Amygdala (tissue), 56 donors: Measurements from ENCODE around the gene FERMT3.
"Not testable (repeated sequence)": the region's sequence is repeated elsewhere in the genome, so short reads cannot be mapped to it uniquely, and the experiment has no call there.

Experiments used
- DNase-seq, 56 donors: peaks; one replicate each; lab custom pipeline; 2025; lab: John Stamatoyannopoulos, UW

The FERMT3 gene

DNA sequence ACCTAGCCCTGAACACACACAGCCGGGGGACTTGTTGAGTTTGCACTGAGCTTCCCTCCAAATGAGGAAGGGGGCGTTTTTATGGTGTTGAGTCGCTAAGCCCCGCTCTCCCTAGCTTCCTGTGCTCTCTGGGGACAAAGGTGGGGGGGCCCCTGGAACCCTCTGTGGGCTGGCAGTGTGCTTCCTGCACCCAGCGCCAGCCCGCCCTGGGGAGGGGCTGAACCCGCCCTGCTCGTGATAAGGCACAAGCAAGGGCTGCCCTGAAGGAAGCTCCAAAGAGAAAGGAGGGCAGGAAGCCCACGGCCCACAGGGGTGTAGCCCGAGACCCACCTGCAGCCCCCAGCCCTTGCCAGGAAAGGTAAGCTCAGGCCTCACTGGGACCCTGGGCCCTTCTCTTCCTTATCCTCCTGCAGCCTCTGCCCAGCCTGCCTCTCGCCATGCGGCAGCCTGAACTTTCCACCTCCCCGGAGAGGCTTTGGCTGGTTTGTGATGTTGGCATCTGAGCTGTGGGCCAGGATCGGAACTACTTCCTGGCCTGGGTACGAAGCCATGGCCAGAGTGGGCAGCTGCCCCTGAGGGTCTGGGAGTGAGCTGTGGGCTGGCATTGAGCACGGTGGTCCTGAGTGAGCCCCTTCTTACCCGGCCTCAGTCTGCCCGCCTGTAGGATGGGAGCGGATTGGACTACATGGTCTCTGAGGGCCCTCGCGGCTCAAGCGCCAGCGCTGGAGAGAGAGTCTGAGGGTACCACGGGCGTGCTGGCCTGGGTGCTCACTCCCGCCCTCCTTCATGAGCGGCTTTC lies at the start of gene FERMT3:
TSS of gene FERMT3 (plus strand) at position 265 of the 799 bp plus-strand sequence. CDS start 644 bp downstream, outside the sequence.
- DNase-seq, result peak in 5 of 56 donors; percentile 20 to 37 (median 23)

- no peak for DNase-seq
Measured at GRCh38 chr11:64157631-64158394, 48.7 kb upstream of the FERMT3 start.

- DNase-seq, result no peak
Measured at GRCh38 chr11:64161037-64161436, 45.5 kb upstream of the FERMT3 start.

- not testable (repeated sequence) for DNase-seq
Measured at GRCh38 chr11:64162769-64163168, 43.8 kb upstream of the FERMT3 start.

DNA sequence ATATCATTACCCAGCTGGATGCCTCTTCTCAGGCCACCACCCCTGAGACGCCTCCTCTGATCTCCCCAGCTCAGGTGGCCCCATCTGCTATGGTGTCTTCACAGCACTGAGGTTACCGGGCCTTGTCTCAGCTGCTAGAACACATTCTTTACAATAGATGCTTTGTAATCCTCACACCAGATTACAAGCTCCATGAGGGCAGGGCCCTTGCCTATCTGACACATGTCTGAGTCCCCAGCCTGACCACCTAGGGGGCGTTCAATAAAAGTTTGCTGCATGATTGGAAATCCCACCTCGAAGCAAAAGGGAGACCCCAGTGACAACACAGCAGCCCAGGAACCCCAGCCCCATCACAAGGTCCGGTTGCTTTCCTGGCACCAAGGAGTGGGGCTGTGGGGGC lies 42.6 kb upstream of the FERMT3 start:
- DNase-seq, result no peak

DNA sequence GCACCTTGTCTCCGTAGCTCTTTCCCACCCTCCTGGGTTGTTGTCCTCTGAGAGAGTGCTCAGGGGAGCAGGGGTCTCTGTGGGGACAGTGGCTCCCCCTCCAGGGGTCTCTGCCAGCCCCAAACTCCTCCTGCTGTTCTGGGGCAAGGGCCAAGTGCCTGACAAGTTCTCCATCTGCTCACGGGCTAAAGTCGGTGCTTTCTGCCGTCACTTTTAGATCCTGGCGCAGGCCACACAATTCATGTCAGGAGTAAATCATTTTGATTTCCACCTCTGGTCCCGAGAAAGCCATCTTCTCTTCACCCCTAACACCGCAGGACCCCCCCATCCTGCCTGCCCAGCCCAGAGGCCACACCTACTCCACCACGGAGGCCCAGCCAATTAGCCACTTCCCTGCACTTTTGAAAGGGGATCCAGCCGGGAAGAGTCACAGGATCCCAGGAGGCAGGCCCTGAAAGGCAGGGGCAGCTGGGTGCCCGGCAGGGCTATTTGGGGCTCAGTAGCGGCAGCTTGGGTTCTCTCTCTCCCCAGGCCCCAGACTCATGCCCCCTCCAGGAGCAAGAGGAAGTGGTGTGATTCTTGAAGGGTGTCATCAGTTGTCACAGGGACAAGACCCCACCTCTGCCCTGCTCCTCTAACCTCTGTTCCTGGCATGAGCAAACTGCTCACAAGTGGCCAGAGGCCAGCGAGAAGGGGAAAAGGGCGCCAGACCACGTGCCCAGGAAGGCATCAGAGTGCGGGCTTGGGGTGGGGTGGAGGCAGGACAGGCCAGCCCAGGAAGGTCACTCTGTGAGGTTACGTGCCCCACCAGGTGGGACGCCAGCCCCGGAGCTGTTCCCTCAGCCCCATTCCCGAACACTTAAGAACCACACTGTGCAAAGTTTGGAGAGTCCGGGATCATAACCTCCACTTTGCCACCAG lies 41.9 kb upstream of the FERMT3 start:
- peak in 1 of 56 donors; percentile 5 for DNase-seq

DNA sequence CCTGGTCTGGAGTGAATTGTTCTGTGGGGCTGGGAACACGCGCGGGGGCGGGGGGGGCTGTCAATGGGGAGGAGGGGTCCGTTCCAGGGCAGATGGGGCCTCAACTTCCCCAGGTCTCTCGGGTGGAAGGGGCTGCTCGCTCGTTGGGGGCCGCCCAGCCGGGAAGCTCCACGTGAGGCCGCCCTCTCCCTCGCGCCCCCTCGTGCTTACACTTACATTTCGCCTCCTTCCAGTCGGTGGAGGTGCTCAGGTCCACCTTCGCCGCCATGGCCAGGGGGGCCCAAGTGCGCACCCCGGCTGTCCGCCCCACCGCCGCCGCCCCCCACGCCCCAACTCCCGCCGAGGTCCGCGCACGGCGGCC lies 41.1 kb upstream of the FERMT3 start:
- DNase-seq, result no peak

DNA sequence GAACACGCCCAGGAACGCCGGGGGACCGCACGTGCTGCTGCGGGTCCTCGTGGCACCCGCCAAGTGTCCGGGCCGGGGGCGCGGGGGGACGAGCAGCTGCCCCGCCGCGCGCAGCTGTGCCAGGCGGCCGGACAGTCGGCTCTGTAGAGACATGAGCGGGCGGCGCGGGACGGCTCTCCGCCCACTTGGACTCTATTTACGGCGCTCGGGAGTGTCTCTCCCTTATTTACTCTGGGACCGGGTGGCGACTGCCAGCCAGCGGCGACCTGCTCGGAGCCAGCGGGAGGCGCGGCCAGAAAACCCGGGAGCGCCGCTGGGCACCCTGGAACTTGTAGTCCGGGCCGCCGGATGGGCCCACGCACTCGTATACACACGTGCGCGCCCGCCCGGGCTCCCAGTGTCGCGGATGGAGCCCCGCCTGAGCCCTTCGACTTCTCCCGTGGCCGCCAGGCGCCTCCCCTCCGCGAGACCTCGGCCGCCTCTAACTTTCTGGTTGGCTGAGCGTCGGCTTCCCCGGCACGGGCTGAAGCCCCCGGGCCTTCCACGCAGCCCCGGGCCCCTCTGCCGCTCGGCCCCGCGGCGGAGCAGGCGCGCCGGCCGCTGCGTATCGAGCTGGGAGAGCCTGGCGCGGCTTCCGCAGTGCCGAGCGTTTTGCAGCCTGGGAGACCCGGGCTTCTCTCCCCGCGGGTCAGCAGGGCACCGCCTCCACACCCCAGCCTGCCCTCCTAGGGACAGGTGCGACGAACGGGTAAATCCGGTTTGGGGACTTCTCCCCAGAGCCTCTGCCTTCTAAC lies 40.5 kb upstream of the FERMT3 start, which contains the start of gene MACROD1:
TSS of gene MACROD1 (minus strand) at position 272 of the 794 bp plus-strand sequence. CDS start at position 153, 119 bp downstream.
- peak in 50 of 56 donors; percentile 17 to 85 (median 62) for DNase-seq

GRCh38 chr11:64170419-64170818 lies 36.1 kb upstream of the FERMT3 start:
- DNase-seq, result no peak

DNA sequence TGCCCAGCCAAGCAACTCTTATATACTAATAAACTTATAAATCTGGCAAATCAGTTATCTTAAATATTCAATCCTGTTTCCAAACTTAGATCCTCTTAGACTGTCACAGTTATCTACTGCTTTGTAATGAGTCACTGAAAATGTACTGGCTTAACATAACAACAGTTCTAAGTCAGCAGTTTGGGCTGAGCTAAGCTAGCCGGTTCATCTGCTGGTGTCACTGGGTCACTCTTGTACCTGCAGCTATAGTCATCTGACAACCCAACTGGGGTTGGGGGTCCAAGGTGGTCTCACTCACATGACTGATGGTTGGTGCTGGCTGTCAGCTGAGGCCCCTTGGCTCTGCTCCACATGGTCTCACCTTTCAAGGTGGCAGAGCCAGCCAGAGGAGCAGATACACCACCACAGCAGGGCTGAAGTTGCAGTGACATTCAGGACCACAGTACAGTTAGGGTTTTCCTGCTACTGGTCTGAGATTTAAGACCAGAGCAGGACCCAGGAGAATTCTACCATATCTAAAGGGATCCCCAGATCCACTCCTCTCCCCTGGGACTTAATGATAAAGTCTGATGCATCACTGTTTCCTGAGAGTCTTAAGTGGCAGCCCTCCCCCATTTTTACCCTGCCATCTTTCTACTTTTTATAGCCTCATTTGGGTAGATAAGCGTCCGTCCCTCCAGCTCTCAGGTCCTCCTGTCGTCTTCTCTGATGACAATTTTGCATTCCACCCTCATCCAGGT lies 32.7 kb upstream of the FERMT3 start:
- no peak for DNase-seq

DNA sequence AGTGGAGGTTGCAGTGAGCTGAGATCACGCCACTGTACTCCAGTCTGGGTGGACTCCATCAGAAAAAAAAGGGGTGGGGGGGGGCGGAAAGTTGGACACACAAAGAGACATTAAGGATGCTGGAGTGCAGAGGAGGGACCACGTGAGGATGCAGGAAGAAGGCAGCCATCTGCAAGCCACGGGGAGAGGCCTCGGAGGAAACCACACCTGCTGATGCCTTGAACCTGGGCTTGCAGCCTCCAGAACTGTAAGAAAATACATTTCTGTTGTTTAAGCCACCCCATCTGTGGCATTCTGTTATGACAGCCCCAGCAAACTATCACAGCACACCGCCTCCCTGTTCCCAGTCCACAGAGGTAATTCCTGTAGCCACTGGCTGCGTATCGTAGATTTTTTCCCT lies 29.8 kb upstream of the FERMT3 start:
- peak in 1 of 56 donors; percentile 14 for DNase-seq

DNA sequence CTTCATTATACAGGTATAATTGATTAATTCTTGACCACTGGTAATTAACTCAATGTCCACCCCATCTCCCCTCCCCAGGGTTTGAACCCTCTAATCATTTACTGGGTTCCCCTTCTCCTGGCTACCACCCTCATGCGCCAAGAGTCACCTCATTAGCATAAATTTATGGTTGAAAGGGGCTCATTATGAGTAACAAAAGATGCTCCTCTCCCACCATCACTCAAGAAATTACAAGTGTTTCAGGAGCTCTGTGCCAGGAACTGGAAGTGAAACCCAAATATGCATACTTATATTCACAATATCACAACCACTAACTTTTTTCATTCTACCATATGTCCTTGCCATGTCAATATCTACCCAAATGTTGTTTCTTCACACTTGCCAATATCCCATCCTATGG lies 28.3 kb upstream of the FERMT3 start:
- DNase-seq, result no peak

DNA sequence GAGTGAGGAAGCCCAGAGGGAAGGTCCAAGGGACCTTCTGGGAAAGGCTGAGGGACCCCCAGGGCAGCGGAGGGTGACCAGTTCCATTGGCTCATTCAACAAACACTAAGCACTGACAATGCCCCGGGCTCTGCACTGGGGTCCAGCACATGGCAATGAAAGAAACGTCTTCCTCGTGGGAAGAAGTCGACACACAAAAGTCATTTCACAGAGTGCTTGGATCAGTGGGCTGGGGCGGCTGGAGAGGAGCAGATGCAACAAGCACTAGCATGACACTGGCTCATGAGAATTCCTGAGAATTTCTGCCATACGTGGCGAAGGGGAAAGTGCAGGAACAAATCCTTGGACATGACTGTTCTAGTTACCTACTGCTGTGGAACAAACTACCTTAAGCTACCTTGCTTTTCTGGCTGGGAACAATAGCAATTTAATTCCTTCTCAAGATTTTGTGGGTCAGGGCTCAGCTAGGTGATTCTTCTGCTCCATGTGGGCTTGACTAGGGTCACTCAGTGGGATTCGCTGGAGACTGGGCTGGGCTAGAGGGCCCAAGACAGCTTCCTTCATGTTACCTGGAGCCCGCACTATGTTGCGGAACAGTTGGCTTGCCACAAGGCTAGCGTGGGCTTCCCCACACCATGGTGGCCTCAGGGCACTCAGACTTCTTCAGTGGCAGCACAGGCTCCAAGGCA lies 27.4 kb upstream of the FERMT3 start:
- no peak for DNase-seq

DNA sequence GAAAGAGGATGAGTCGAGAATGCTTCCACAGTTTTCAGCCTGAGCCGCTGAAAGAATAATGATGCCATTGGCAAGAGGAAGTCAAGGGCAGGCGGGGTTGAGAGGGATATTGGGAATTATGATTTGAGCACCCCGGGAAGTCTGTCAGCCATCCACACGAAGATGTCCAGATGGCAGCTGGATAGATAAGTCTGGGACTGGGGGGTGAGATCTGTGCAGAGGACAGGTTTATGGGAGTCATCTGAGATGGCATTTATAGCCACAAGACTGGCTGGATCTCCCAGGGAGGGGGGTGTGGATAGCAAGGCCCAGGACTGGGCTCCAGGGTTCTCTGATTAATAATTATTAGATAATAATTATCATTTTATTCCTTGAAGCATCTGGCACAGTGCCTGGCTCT lies 25.6 kb upstream of the FERMT3 start:
- DNase-seq, result peak in 1 of 56 donors; percentile 23

GRCh38 chr11:64181506-64182411 lies 24.8 kb upstream of the FERMT3 start:
- peak; percentile 33 to 96 (median 85) for DNase-seq

GRCh38 chr11:64183890-64184289 lies 22.6 kb upstream of the FERMT3 start:
- DNase-seq, result no peak

- peak in 45 of 56 donors; percentile 61 to 99 (median 89) for DNase-seq
Measured at GRCh38 chr11:64185175-64185692, 21.3 kb upstream of the FERMT3 start.
